GM21723 (cell line): ENCODE data around the gene ULK4.

ENCODE experiments used
- ATAC-seq: cut with Tn5 transposase; IDR thresholded peaks from one replicate; pipeline ENCODE4 v1.9.1; 2021; ENCODE audit warnings: mild to moderate bottlenecking, moderate library complexity; ENCODE audit not compliant: unreplicated experiment

Gene ULK4

DNA sequence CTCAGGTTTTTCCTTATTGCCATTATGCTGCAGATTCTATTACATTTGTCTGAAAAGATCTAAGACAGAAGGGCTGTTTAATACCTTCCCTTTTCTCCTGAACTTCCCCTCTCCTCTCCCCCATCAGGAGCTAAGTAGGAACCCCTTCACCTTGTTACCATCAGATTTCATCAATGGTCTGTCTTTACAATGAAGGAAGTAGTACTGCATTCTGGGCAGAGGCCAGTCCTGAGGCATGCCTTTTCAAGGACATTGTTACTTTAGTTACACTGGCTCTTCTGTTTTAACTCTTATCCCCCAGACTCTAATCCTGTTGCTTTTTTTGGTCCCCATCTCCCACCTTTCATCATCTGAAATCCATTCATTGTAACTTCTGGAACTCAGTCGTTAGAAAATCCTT lies 754.5 kb downstream of the ULK4 start:
- no peak for ATAC-seq

DNA sequence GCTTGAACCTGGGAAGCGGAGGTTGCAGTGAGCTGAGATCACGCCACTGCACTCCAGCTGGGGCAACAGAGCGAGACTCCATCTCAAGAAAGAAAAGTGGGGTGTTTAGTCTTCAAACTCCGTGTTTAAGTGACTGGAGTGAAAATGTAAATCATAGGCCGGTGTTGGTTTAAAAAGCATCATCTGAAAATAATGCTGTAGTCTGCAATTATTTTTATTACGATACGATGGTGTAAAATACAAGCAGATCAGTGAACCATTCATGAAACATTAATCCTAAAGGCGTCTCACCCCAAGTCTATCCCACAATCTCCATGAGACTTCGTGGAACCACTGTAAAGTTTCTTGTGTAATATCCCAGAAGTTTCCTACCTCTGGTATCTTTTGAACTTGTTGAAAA lies 756.3 kb downstream of the ULK4 start:
- no peak for ATAC-seq

DNA sequence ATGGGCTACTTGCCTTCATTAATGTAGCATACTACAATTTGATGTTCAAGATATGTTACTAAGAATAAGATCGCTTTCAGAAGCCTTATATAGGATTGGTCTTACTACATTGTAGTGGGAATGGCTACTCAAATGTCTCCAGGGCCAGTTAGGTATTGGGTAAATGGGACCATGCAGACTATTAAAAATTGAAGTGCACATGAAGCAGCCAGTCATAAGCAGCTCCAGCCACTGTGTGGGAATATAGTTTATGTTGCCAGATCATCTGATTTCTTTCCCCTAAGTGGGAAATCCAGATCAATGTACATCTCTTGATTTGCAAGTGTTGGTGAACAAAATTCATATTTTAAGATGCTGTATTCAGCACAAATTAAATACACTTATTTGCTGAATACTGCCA lies 757.5 kb downstream of the ULK4 start:
- ATAC-seq, result no peak

DNA sequence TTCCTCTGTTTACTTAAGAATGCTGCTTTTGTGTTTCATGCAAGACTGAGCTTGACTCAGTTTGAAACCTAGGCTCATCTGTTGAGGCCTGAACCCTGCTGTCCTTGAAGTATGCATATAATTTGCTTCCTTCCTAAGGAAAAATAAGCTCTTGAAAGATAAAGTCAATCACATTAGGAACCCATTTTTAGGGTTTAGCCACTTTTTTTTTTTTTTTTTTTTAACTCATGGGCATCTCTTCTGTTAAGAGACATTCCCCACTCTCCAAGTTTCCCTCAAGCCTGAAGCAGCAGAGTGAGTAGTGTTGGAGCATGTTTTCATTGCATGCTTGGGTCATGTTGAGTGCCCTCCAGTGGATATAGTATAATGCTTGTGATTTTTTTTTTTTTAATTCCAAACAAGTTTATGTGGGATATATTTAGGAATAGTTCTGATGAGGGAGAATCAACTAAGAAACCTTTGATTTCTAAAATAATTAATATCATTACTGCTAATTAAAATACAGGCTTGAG lies 759.0 kb downstream of the ULK4 start:
- peak; percentile 22 for ATAC-seq

DNA sequence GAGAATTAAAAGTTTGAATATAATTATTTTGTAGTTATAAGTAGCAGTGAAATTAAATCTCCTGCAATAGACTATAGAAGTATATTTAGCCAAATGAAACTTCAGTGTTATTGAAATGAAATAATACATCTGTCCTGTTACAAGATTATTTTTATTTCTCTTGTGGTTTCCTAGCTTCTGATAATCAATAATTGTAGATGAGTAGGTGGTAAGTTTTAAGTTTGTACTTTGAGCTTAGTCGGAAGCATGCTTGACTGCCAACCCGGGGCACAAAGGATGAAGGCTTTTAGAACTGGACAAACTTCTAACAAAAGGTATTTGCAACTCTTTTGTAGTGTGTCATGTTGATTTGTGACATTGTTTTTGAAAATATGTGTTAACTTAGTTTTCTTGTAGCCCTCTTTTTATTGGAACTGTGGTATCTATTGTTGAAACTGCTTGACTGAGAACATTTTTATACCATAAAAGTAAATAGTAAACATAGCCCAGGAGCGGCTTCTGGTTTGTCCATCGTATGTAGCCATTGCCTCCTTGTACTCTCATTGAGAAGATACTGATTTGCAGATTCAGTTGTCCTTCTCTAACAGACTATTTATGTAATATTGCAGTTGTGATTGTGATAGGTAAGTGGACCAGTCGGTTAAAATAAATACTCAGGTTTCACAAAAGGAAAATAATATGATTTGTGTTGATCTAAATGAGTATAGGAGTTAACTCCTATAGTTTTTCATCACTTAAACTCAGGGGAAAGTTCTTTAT lies 759.6 kb downstream of the ULK4 start:
- ATAC-seq, result no peak

DNA sequence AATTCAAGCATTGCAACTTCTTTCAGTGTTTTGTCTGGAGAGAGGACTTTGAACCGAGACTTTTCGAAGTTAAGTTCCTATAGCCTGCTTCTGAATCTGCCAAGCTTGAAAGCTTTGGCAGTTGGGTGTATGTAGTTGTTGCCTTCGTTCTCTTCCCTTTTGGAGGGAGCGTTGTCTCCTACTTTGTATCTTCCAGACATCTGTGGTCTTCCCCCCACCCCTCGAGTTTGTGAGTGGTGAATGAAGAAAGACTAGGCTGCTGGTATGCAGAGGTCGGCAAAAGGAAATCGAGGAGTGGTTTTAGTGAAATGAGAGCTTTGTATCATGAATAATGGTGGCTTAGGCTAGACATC lies 761.3 kb downstream of the ULK4 start:
- no peak for ATAC-seq

DNA sequence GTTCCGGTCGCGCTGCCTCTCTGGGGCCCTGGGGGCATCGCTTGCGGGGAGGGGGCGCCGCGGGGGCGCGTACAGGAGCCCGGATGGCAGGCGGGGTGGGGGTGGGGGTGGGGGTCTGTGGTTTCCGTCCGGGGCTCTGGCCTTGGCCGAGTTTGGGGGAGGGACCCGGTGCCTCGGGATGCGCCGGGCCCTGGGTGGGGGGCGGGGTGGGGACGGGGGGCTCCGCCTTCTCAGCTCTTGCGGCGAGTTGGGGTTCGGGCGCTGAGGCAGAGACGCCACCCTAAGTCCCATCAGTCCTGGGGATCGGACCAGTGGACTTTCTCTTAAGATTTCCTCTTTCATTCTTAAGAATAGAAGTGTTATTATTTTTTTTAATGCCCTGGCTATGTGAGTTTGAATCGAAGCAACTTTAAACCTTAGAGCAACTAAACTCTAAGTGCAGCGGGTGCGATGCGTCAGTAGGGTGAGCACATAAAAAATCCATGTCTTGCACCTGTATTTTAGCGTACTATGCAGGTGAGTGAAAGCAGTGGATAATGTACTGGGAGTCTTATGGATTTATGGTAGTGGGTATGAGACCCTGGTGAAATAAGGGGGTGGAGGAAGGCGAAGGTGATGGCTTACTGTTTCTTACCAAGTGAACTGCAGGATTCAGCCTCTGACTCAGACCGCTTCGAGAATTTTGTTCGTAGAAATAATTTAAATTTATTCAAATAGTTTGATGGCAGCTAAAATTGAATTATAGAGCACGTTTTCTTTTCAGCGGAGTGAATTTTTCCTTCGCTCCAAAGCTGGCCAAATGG lies 761.8 kb downstream of the ULK4 start:
- peak; percentile 26 for ATAC-seq

DNA sequence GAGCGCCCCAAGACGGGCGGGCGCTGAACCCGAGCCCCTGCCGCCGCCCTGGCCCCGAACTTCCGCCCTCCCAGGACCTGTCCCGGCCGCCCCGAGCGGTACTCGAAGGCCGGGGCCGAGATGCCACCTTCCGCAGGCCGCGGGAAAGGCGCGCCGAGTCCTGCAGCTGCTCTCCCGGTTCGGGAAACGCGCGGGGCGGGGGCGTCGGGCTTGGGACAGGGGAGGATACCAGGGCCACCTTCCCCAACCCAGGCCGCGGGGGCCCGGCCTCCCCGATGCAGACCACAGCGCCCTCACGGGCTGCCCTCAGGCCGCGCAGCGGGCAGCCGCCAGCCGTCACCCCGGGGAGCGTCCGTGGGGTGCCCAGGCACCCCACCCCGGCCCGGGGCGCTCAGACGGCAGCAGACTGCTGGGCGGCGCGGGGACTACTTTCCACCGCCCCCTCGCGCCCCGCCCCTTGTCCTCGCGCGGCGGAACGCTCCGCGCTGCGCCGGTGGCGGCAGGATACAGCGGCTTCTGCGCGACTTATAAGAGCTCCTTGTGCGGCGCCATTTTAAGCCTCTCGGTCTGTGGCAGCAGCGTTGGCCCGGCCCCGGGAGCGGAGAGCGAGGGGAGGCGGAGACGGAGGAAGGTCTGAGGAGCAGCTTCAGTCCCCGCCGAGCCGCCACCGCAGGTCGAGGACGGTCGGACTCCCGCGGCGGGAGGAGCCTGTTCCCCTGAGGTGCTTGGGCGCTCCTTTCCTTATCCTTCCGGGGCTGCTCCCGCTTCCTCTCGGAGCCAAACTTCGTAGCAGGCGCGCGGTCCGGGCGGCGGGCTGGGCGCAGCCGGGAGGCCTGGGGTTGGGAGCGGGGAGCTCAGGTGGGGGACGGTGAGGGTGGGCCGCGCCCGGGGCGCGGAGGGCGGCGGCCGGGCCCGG lies 762.7 kb downstream of the ULK4 start, which contains the start of gene CTNNB1:
CTNNB1 (plus strand) TSS at position 556 of the 916 bp plus-strand sequence. CDS start 24,564 bp downstream, outside the sequence.
- peak; percentile 73 for ATAC-seq

DNA sequence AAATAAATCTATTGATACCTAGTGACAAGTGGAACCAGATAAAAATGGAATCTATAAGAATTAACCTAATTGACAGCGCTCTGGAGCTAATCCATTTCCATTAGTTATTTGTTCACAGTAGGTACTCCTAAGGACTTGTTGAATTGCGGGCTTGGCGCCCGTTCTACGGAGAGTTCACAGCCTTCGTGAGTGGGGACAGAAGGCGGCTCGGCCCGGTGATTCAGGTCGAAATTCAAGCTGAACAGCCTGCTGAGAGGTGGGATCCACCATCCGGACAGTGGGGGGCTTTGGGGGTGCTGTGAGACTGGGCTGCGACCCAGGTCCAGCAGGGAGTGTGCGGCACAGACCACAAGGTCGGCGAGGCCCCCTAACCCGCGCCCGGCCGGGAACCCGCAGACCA lies 763.4 kb downstream of the ULK4 start:
- ATAC-seq, result peak; percentile 0

DNA sequence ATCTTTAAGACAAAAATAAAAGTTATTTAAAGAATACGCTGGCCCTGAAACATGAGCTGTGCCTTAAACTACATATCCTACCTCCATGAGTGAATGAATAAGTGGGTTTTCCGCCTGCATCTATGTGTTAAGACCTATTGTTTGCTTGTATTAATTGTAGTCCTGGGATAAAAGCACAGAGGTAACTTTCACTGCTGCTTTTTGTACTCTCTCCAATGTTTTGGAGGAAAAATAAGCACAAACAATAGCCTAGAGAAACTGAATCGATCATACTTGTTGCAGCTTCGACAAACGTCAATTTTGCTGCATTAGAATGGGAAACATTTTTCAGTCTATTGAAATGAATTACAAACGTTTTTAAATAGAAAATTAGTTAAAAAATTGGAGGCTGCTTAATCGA lies 763.9 kb downstream of the ULK4 start:
- no peak for ATAC-seq
